ENCODE measurements around the gene CDK9.

Gene CDK9

GRCh38 chr9:127794001-127794791, 8.4 kb downstream of the CDK9 start:
- Histone ChIP-seq H3K36me3 (ENCODE audit: insufficient read depth, low read length) (peaks cover 39% of the 10 kb centered on the region), H3K27ac (ENCODE audit: low read depth, low read length) (no peak overlapping the region), H3K4me1 (ENCODE audit: insufficient read depth, low read length) (no peaks in the 10 kb centered on the region), H3K4me3 (ENCODE audit: low read length) (no peak overlapping the region), H3K9ac (ENCODE audit: low read depth, low read length) (no peak overlapping the region), H3K9me3 (ENCODE audit: insufficient read depth, low read depth, low read length) (no peaks in the 10 kb centered on the region), H3K27me3 (ENCODE audit: insufficient read depth, low read length) (no peaks in the 10 kb centered on the region)
- 90% methylated on average over 14 of the region's 14 CpGs for WGBS

GRCh38 chr9:127796225-127796813, 10.5 kb downstream of the CDK9 start:
- H3K9ac ChIP-seq (ENCODE audit: low read depth, low read length) = no peak overlapping the region

GRCh38 chr9:127796852-127797370, 11.1 kb downstream of the CDK9 start:
- Histone ChIP-seq H3K36me3 (ENCODE audit: insufficient read depth, low read length) (peaks cover 12% of the 10 kb centered on the region), H3K4me1 (ENCODE audit: insufficient read depth, low read length) (peaks cover 2% of the 10 kb centered on the region; the same call in 1 of the 2 replicates), H3K9me3 (ENCODE audit: insufficient read depth, low read depth, low read length) (no peaks in the 10 kb centered on the region), H3K27ac (ENCODE audit: low read depth, low read length) (no peak overlapping the region), H3K4me3 (ENCODE audit: low read length) (no peak overlapping the region), H3K27me3 (ENCODE audit: insufficient read depth, low read length) (no peaks in the 10 kb centered on the region), H3K9ac (ENCODE audit: low read depth, low read length) (no peak overlapping the region)
- 85% methylated on average over 11 of the region's 11 CpGs for WGBS

More at GRCh38 chr9:127796225-127796813, 10.5 kb downstream of the CDK9 start:
- Histone ChIP-seq H3K36me3 (ENCODE audit: insufficient read depth, low read length) (peaks cover 18% of the 10 kb centered on the region), H3K4me1 (ENCODE audit: insufficient read depth, low read length) (no peaks in the 10 kb centered on the region), H3K27ac (ENCODE audit: low read depth, low read length) (no peak overlapping the region), H3K9me3 (ENCODE audit: insufficient read depth, low read depth, low read length) (no peaks in the 10 kb centered on the region), H3K27me3 (ENCODE audit: insufficient read depth, low read length) (no peaks in the 10 kb centered on the region), H3K4me3 (ENCODE audit: low read length) (no peak overlapping the region)
- WGBS = 88% methylated on average over 8 of the region's 8 CpGs

GRCh38 chr9:127801955-127802575, 16.2 kb downstream of the CDK9 start:
- H3K4me1 ChIP-seq (ENCODE audit: insufficient read depth, low read length) = peaks cover 5% of the 10 kb centered on the region; the same call in 1 of the 2 replicates
- 33% methylated on average over 8 of the region's 10 CpGs for WGBS
- H3K36me3 ChIP-seq (ENCODE audit: insufficient read depth, low read length) = peaks cover 17% of the 10 kb centered on the region; the same call in 1 of the 2 replicates
- peak overlapping the region; percentile 16; the same call in 1 of the 2 replicates for H3K27ac ChIP-seq (ENCODE audit: low read depth, low read length)
- no peaks in the 10 kb centered on the region for H3K27me3 ChIP-seq (ENCODE audit: insufficient read depth, low read length)
- peak overlapping the region; percentile 92 for H3K4me3 ChIP-seq (ENCODE audit: low read length)
- no peaks in the 10 kb centered on the region for H3K9me3 ChIP-seq (ENCODE audit: insufficient read depth, low read depth, low read length)
- H3K9ac ChIP-seq (ENCODE audit: low read depth, low read length) = peak overlapping the region; percentile 72

DNA sequence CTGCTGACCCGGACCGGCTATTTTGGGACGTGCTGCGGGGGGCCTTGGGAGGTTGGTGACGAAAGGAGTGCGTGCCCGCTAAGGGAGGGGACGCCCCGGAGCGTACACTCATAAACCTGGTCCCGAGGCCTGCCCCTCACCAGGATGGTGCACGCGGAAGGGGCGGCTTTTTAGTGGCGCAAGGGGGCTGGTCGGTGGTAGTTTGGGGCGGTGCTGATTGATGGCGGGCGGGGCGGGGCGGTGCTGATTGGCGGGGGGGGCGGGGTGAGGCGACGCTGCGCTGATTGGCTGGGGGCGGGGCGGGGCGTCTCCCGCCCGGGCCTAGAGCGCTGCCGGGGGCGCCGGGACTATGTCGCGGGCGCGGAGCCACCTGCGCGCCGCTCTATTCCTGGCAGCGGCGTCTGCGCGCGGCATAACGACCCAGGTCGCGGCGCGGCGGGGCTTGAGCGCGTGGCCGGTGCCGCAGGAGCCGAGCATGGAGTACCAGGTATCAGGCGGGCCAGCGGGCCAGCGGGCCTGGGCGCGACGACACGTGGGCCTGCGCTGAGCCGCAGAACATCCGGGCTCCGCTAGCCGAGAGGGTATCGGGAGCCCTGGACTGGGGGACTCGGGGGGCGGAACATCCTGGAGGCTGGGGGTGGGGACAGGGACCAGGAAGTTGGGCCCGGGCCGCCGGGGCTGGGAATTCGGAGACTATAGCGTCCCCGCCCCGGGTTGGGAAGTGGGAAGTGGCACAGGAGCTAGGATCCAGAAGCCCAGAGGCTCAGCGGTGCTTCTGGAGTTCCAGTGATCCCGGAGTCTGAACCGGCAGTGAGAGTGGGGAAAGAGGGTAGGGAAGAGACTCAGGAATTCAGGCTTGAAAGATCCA, 17.0 kb downstream of the CDK9 start, which contains the start of gene FPGS:
FPGS (plus strand) TSS at position 307 of the 868 bp plus-strand sequence; CDS start at position 350, 43 bp downstream.
- Histone ChIP-seq H3K4me1 (ENCODE audit: insufficient read depth, low read length) (peaks cover 5% of the 10 kb centered on the region; the same call in 1 of the 2 replicates), H3K4me3 (ENCODE audit: low read length) (peak within 1 kb of the TSS; percentile 92), H3K36me3 (ENCODE audit: insufficient read depth, low read length) (peaks cover 24% of the 10 kb centered on the region), H3K27me3 (ENCODE audit: insufficient read depth, low read length) (no peaks in the 10 kb centered on the region), H3K9me3 (ENCODE audit: insufficient read depth, low read depth, low read length) (no peaks in the 10 kb centered on the region), H3K27ac (ENCODE audit: low read depth, low read length) (peak within 1 kb of the TSS; percentile 93), H3K9ac (ENCODE audit: low read depth, low read length) (peak within 1 kb of the TSS; percentile 96)
- under 1% methylated on average over 74 of the region's 83 CpGs for WGBS

GRCh38 chr9:127803507-127804352, 17.9 kb downstream of the CDK9 start:
- WGBS = 60% methylated on average over 18 of the region's 18 CpGs
- H3K4me1 ChIP-seq (ENCODE audit: insufficient read depth, low read length) = peaks cover 5% of the 10 kb centered on the region; the same call in 1 of the 2 replicates
- peak overlapping the region; percentile 96 for H3K9ac ChIP-seq (ENCODE audit: low read depth, low read length)
- H3K36me3 ChIP-seq (ENCODE audit: insufficient read depth, low read length) = peaks cover 33% of the 10 kb centered on the region
- H3K27me3 ChIP-seq (ENCODE audit: insufficient read depth, low read length) = no peaks in the 10 kb centered on the region
- peak overlapping the region; percentile 93 for H3K27ac ChIP-seq (ENCODE audit: low read depth, low read length)
- H3K4me3 ChIP-seq (ENCODE audit: low read length) = peak overlapping the region; percentile 92
- H3K9me3 ChIP-seq (ENCODE audit: insufficient read depth, low read depth, low read length) = no peaks in the 10 kb centered on the region

GRCh38 chr9:127805620-127806019, 19.8 kb downstream of the CDK9 start:
- Histone ChIP-seq H3K36me3 (ENCODE audit: insufficient read depth, low read length) (peaks cover 41% of the 10 kb centered on the region), H3K9ac (ENCODE audit: low read depth, low read length) (no peak overlapping the region), H3K27ac (ENCODE audit: low read depth, low read length) (no peak overlapping the region), H3K4me1 (ENCODE audit: insufficient read depth, low read length) (peaks cover 8% of the 10 kb centered on the region; the same call in 1 of the 2 replicates), H3K27me3 (ENCODE audit: insufficient read depth, low read length) (no peaks in the 10 kb centered on the region), H3K4me3 (ENCODE audit: low read length) (no peak overlapping the region), H3K9me3 (ENCODE audit: insufficient read depth, low read depth, low read length) (no peaks in the 10 kb centered on the region)
- 75% methylated on average over 8 of the region's 8 CpGs for whole genome bisulfite sequencing

DNA sequence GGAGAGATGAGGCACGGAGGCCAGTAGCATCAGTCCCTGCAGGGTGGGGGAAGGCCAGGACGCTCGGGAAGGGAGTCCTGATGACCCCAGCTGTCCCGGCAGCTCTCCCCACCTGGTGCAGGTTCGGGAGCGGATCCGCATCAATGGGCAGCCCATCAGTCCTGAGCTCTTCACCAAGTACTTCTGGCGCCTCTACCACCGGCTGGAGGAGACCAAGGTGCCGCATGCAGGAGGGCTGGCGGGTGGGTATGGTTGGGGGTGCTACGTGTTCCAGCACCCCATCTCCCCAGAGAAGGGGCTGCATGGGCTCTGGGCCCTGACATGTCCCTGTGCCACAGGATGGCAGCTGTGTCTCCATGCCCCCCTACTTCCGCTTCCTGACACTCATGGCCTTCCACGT, 21.0 kb downstream of the CDK9 start:
- Histone ChIP-seq H3K4me1 (ENCODE audit: insufficient read depth, low read length) (peaks cover 7% of the 10 kb centered on the region; the same call in 1 of the 2 replicates), H3K9ac (ENCODE audit: low read depth, low read length) (no peak overlapping the region), H3K27ac (ENCODE audit: low read depth, low read length) (no peak overlapping the region), H3K9me3 (ENCODE audit: insufficient read depth, low read depth, low read length) (no peaks in the 10 kb centered on the region), H3K27me3 (ENCODE audit: insufficient read depth, low read length) (no peaks in the 10 kb centered on the region), H3K4me3 (ENCODE audit: low read length) (no peak overlapping the region), H3K36me3 (ENCODE audit: insufficient read depth, low read length) (peaks cover 48% of the 10 kb centered on the region)
- 94% methylated on average over 14 of the region's 14 CpGs for WGBS

DNA sequence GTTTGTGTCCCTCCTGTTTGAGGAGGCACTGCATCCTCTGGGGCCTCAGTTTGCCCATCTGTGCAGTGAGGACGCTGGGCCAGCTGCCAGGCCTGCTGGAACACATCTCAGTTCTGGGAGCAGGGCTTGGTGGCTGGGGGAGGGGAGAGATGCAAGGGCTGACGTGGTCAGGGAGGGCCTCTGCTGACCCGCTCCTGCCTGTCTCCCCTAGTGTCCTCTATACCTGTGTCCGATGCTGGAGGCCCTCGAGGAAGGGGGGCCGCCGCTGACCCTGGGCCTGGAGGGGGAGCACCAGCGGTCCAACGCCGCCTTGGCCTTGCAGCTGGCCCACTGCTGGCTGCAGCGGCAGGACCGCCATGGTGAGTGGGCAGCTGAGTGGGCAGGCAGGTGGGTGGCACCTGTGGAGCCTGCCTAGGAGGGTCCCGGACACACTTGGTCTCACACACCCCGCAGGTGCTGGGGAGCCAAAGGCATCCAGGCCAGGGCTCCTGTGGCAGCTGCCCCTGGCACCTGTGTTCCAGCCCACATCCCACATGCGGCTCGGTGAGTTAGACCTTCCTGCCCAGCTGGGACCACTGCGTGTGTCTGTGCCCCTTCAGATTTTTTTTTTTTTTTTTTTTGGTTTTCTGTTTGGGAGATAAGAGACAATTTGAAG, 22.6 kb downstream of the CDK9 start:
- Histone ChIP-seq H3K27ac (ENCODE audit: low read depth, low read length) (no peak overlapping the region), H3K9me3 (ENCODE audit: insufficient read depth, low read depth, low read length) (no peaks in the 10 kb centered on the region), H3K4me3 (ENCODE audit: low read length) (no peak overlapping the region), H3K27me3 (ENCODE audit: insufficient read depth, low read length) (no peaks in the 10 kb centered on the region), H3K36me3 (ENCODE audit: insufficient read depth, low read length) (peaks cover 64% of the 10 kb centered on the region), H3K9ac (ENCODE audit: low read depth, low read length) (no peak overlapping the region), H3K4me1 (ENCODE audit: insufficient read depth, low read length) (0 out of 2 replicates have a peak, but pooled peaks cover 3% of the 10 kb centered on the region)
- WGBS = 97% methylated on average over 17 of the region's 17 CpGs

Data from HUES64 (cell line).